Effector memory CD4-positive, alpha-beta T cell (primary cell): Measurements from ENCODE around the gene C11orf42.
"Not testable (repeated sequence)": the region's sequence is repeated elsewhere in the genome, so short reads cannot be mapped to it uniquely, and the experiment has no call there.

ENCODE experiments used
- DNase-seq, 3 donors: peaks; one replicate each; pipeline ENCODE4 v3.0.0-alpha.2; 2020
- H3K27ac ChIP-seq: 2 replicates; pipeline ENCODE4 v1.7.0; 2013; ENCODE audit warnings: mild to moderate bottlenecking, low read length, moderate library complexity; ENCODE audit not compliant: insufficient read depth, poor library complexity, severe bottlenecking
- H3K27me3 ChIP-seq: replicated peaks from 2 replicates; pipeline ENCODE4 v1.7.0; 2013; ENCODE audit warnings: mild to moderate bottlenecking, low read length; ENCODE audit not compliant: insufficient read depth, control insufficient read depth, poor library complexity, severe bottlenecking
- H3K36me3 ChIP-seq: 2 replicates; pipeline ENCODE4 v1.7.0; 2013; ENCODE audit warnings: mild to moderate bottlenecking, low read length, moderate library complexity; ENCODE audit not compliant: control insufficient read depth, insufficient read depth
- H3K4me1 ChIP-seq: 2 replicates; pipeline ENCODE4 v1.7.0; 2013; ENCODE audit warnings: low read length, mild to moderate bottlenecking; ENCODE audit not compliant: control insufficient read depth, insufficient read depth, poor library complexity, severe bottlenecking
- H3K4me3 ChIP-seq: 2 replicates; pipeline ENCODE4 v1.7.0; 2013; ENCODE audit warnings: low read length, low read depth, mild to moderate bottlenecking; ENCODE audit not compliant: insufficient read depth, poor library complexity, severe bottlenecking
- H3K9me3 ChIP-seq: 2 replicates; pipeline ENCODE4 v1.7.0; 2013; ENCODE audit warnings: mild to moderate bottlenecking, low read length, moderate library complexity; ENCODE audit not compliant: control insufficient read depth

The C11orf42 gene

DNA sequence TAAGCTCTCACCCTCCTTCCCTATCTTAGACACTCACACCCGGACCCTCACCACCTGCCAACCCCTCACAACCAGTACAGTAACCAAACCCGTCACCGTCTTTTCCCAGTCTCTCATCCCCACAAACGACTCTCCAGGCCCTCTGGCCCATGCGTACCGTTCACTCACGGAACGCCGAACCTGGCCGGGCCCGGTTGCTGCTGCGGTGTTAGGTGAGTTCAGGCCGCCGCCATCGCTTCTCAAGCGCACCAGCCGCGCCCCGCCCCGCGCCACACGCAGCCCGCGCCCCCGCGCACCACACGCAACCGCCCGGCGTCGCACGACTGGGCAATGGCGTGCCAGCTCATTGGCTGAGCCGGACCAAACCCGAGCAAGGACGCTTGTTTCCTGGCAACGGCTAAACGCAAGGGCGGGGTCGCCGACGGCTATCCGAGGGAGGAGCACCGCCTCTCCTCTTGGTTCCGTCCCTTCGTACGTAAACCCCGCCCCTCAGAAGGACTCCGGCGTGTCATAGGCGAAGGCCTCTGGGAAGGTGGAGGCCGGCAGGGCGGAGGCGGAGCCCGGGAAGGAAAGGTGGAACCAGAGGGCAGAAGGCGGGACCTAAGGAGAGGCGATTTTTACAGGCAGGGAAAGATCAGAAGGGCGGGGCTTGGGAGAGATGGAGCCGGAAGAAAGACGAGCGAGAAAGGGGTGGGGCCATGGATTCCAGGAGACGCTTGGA is 29.2 kb downstream of the C11orf42 start, which contains the start of gene FHIP1B:
Gene FHIP1B (minus strand): TSS at position 250 of the 721 bp plus-strand sequence. CDS start 10,120 bp downstream, outside the sequence.
- no peaks in the 10 kb centered on the region for H3K36me3 ChIP-seq
- H3K9me3 ChIP-seq = no peaks in the 10 kb centered on the region
- peak within 1 kb of the TSS; percentile 70 for H3K4me3 ChIP-seq
- H3K27ac ChIP-seq = peak within 1 kb of the TSS; percentile 77
- peak; percentile 99 to 100 (median 99) for DNase-seq
- no peaks in the 10 kb centered on the region for H3K27me3 ChIP-seq
- peaks cover 12% of the 10 kb centered on the region for H3K4me1 ChIP-seq

DNA sequence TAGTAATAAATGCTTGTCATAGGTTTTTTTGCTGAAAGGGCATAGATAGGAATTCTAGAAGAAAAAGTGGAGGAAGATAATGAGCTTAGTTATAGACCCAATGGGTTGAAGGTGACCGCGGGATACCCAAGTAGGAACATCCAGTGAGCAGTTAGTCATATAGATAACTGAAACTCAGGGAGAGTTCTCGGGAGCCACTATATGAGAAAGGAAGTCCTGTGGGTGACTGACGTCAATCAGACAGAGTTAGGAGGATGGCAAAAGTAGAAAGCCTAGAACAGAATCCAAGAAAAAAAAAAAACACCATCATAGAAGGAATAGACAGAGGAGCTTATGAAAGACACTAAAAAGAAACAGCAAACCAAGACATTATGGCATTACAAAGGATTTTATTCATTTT is 31.9 kb downstream of the C11orf42 start:
- DNase-seq = no peak
- no peaks in the 10 kb centered on the region for H3K27me3 ChIP-seq
- no peak overlapping the region for H3K27ac ChIP-seq
- peaks cover 7% of the 10 kb centered on the region for H3K4me1 ChIP-seq
- H3K4me3 ChIP-seq = no peak overlapping the region
- no peaks in the 10 kb centered on the region for H3K36me3 ChIP-seq
- no peaks in the 10 kb centered on the region for H3K9me3 ChIP-seq

DNA sequence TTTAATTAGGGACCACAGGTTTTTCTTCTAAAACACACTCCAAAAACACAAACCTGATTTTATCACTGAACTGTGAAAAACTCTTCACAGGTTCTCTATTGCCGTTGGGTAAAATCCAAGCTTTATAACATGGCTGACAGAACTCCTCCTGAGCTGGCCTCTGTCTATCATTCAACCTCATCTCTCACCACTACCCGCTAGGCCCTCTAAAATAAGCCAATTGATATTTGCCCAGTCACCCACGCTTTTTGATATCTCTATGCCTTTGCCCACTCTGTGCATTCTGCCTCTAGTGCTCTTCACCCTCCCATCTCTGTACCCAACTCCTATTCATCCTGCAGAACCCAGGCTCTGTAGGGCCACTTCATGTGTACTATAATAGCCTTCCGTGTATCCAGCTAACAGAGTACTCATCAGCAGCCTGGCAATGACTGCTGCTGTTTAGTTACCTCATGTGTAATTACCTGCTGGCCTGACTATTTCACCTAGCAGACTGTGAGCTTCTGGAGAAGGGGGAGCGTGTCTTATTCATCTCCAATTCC is 32.5 kb downstream of the C11orf42 start:
- Histone ChIP-seq H3K27ac (no peak overlapping the region), H3K4me1 (peaks cover 7% of the 10 kb centered on the region), H3K9me3 (no peaks in the 10 kb centered on the region), H3K27me3 (no peaks in the 10 kb centered on the region), H3K4me3 (no peak overlapping the region), H3K36me3 (no peaks in the 10 kb centered on the region)
- no peak for DNase-seq

DNA sequence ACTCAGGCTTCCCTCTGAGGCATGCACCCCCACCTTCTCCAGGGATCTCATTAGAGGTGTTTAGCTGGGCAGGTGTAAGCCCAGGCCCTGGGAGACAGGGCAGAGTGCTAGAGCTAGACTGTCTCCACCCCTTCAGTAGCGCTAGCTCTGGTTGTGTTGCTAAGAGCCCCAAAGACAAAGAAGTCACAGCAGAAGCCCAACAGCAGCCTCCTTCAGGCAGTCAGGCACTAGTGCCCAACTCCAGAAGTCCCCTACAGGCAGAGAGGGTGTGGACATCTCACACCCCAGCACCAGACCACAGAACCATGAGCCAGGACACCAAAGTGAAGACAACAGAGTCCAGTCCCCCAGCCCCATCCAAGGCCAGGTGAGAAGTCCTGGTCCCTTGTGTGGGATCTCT is 33.5 kb downstream of the C11orf42 start, which contains the start of gene CNGA4:
Gene CNGA4 (plus strand): TSS at position 188 of the 400 bp plus-strand sequence. CDS start 118 bp downstream, at position 306.
- Histone ChIP-seq H3K4me1 (peaks cover 2% of the 10 kb centered on the region), H3K4me3 (no peak within 1 kb of the TSS), H3K9me3 (no peaks in the 10 kb centered on the region), H3K36me3 (no peaks in the 10 kb centered on the region), H3K27ac (no peak within 1 kb of the TSS), H3K27me3 (no peaks in the 10 kb centered on the region)
- no peak for DNase-seq

DNA sequence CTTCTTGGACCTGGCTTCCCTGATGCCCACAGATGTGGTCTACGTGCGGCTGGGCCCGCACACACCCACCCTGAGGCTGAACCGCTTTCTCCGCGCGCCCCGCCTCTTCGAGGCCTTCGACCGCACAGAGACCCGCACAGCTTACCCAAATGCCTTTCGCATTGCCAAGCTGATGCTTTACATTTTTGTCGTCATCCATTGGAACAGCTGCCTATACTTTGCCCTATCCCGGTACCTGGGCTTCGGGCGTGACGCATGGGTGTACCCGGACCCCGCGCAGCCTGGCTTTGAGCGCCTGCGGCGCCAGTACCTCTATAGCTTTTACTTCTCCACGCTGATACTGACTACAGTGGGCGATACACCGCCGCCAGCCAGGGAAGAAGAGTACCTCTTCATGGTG is 34.8 kb downstream of the C11orf42 start:
- Histone ChIP-seq H3K4me3 (no peak overlapping the region), H3K36me3 (no peaks in the 10 kb centered on the region), H3K4me1 (no peaks in the 10 kb centered on the region), H3K9me3 (no peaks in the 10 kb centered on the region), H3K27ac (no peak overlapping the region), H3K27me3 (no peaks in the 10 kb centered on the region)
- DNase-seq = no peak

DNA sequence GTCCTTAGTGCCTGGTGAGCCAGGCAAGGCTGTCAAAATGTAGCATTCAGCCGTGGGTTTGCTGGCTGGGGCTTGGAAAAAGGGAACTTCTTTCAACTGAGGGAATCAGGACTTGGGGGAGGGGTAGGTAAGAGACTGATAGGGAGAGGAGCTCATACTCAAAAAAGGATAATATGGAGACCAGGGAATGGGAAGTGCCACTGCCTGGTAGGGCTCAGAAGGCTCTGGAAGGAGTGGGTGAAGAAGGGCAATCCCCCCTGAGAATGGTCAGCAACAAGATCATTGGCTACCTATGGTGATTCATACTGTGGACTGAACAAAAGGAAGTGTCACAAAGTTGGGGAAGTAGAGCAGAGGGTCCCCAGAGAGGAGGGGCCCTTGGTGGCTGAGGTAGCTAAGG is 35.4 kb downstream of the C11orf42 start:
- DNase-seq = no peak
- H3K9me3 ChIP-seq = no peaks in the 10 kb centered on the region
- H3K27me3 ChIP-seq = no peaks in the 10 kb centered on the region
- H3K4me1 ChIP-seq = no peaks in the 10 kb centered on the region
- H3K27ac ChIP-seq = no peak overlapping the region
- no peaks in the 10 kb centered on the region for H3K36me3 ChIP-seq
- no peak overlapping the region for H3K4me3 ChIP-seq

DNA sequence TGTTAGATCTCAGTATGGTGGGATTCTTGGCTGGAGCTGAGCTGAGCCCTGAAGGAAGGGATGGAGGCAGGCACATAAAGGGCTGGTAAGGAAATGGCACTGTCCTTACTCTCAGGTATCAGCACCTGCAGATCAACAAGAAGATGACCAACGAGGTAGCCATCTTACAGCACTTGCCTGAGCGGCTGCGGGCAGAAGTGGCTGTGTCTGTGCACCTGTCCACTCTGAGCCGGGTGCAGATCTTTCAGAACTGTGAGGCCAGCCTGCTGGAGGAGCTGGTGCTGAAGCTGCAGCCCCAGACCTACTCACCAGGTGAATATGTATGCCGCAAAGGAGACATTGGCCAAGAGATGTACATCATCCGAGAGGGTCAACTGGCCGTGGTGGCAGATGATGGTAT is 36.0 kb downstream of the C11orf42 start:
- Histone ChIP-seq H3K9me3 (no peaks in the 10 kb centered on the region), H3K4me1 (no peaks in the 10 kb centered on the region), H3K4me3 (no peak overlapping the region), H3K27ac (no peak overlapping the region), H3K36me3 (no peaks in the 10 kb centered on the region), H3K27me3 (no peaks in the 10 kb centered on the region)
- no peak for DNase-seq

DNA sequence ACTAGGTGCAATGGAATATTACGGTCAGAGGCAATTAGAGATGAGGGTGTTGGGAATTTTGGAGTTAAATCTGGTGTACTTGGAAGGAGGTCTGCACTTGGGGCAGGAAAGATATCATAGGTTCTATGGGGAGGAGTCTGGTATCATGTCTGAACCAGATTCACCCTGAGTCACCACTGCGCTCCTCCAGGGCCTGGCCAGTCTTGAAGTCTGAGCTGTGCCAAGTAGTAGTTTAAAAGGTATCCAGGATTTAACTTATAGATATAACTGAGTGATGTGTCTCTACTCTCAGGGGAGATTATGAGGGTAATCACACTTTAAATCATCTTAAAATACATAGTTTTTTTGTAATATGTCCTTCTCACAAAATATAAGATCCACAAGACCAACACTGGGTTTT is 40.2 kb downstream of the C11orf42 start:
- Histone ChIP-seq H3K4me1 (no peaks in the 10 kb centered on the region), H3K9me3 (no peaks in the 10 kb centered on the region), H3K27me3 (no peaks in the 10 kb centered on the region), H3K36me3 (no peaks in the 10 kb centered on the region), H3K27ac (no peak overlapping the region), H3K4me3 (no peak overlapping the region)
- DNase-seq = no peak

DNA sequence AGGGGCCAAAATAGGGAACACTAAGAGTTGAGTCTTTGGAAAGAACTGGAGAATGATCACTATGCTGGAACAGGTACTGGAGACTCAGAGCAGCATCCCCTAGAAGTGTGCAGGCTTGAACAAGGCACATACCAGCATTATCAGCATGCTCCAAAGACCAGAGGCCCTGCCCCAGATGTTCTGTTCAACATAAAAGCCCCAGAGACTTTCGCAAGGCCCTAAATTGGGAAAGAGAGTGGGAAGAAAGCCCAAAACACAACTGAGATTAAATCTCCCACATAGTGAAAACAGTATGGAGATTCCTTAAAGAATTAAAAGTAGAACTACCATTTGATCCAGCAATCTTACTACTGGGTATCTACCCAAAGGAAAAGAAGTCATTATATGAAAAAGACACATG is 42.9 kb downstream of the C11orf42 start:
- no peak for DNase-seq
- H3K27me3 ChIP-seq = no peaks in the 10 kb centered on the region
- no peak overlapping the region for H3K27ac ChIP-seq
- no peak overlapping the region for H3K4me3 ChIP-seq
- H3K36me3 ChIP-seq = no peaks in the 10 kb centered on the region
- H3K9me3 ChIP-seq = no peaks in the 10 kb centered on the region
- H3K4me1 ChIP-seq = no peaks in the 10 kb centered on the region

DNA sequence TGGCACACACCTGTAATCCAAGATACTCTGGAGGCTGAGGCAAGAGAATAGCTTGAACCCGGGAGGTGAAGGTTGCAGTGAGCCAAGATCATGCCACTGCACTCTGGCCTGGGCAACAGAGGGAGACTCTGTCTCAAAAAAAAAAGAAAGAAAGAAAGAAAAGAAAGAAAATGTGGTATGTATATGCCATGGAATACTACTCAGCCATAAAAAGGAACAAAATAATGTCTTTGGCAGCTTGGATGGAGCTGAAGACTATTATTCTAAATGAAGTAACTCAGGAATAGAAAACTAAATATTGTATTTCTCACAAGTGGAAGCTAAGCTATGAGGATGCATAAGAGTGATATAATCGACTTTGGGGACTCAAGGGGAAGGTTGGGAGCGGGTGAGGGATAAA is 43.5 kb downstream of the C11orf42 start:
- H3K27ac ChIP-seq, DNase-seq, H3K9me3 ChIP-seq, H3K4me1 ChIP-seq, H3K27me3 ChIP-seq, H3K36me3 ChIP-seq, H3K4me3 ChIP-seq: not testable (repeated sequence)
